Left kidney (tissue), 2 donors: ENCODE results near the gene OPCML. TPM values are rescaled to one million over a fixed set of nuclear protein-coding genes. Genes with fewer than 3 reads are reported as not detected.
A peak's percentile ranks its signal among the peaks of the same experiment; 100 is the strongest.

ENCODE experiments used
- DNase-seq: peaks from one replicate; pipeline ENCODE4 v3.0.0-alpha.2; 2013
- polyA plus RNA-seq: library from polyadenylated mRNA; unstranded; fragments of 120-200 nt; gene quantifications from one replicate; pipeline ENCODE4 v1.2.1, GENCODE V29; 2013; ENCODE audit not compliant: insufficient read length

Gene OPCML
- polyA plus RNA-seq, 1 donor: 13.9 TPM

DNA sequence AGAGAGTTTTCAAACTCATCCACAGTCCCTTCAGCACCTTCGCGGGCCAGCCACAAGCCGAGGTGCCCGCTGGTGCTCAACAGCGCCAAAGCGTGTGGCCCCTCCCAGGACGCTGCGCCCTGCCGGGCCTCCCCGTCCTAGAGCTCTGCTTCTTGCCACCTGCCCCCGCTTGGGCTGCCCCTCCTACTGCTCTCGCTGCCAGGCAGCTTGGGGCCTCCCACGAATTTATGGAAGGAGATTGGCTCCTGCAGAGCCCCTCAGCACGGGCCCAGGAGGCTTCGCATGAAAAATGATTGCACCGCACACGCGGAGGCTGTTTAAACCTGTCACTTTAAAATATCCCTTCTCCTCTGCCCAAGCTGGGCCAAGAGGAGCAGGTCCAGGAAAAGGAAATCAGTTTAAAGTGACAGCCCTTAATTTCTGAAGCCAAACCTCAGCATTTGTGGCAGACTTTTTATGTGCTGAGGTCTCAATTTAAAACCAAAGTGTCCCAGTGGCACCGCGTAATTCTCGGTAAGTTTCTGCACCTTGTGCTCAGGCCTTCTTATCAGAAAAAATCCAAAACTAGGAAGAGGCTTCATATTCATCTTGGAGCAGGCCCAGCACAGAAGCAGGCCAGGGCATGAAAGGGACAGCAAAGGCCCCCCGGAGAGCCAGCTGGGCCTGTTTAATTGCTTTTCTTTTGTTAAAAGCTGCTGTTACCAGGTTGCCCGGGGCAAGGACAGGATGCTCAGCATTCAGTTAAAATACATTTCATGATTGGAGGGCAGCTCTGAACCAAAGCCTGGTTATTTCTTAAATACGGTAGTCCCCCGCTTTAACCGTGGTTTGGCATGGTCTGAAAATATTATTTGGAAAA is 303.6 kb downstream of the OPCML start:
- DNase-seq: peak; percentile 26

DNA sequence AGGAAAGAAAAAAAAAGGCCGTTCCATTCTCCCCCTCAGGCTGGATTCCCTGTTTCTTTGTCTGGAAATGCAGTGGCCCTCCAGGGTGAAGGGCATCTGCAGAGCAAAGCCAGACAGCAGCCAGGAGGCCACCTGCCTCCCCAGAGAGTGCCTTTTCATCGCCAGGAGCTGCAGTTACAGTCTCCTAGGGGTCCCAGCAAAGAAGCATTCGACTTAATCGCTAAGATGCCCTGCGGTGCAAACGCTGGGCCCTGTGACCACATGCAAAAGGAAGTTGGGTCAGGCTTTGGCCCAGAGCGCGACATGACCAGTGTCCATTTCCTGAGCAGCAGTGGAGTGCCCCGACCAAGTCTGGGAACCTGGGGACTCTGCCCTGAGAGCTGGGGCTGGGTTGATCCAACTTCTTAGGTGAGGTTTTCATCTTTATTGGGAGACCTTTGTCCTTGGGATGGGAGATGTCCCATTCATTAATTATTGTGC is 304.6 kb downstream of the OPCML start:
- no peak for DNase-seq

DNA sequence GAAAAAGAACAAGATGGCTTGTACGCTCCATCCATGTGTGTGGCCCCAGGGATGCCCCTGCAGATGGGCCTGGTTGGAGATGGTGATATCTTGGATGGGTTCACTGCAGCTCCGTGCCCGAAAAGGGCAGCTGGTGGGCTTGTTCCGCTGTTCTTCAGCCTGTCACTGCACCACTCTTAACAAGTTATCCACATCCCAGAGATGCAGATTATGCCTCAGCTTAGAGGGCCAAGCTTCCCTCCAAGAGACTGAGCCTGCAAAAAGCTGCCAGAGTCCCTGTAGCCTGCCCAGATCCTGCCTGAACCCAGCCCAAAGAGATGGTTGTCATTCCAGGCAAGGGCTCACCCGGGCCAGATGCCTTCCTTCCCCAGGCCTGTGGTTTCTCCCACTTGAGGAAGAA is 308.0 kb downstream of the OPCML start:
- DNase-seq: no peak

DNA sequence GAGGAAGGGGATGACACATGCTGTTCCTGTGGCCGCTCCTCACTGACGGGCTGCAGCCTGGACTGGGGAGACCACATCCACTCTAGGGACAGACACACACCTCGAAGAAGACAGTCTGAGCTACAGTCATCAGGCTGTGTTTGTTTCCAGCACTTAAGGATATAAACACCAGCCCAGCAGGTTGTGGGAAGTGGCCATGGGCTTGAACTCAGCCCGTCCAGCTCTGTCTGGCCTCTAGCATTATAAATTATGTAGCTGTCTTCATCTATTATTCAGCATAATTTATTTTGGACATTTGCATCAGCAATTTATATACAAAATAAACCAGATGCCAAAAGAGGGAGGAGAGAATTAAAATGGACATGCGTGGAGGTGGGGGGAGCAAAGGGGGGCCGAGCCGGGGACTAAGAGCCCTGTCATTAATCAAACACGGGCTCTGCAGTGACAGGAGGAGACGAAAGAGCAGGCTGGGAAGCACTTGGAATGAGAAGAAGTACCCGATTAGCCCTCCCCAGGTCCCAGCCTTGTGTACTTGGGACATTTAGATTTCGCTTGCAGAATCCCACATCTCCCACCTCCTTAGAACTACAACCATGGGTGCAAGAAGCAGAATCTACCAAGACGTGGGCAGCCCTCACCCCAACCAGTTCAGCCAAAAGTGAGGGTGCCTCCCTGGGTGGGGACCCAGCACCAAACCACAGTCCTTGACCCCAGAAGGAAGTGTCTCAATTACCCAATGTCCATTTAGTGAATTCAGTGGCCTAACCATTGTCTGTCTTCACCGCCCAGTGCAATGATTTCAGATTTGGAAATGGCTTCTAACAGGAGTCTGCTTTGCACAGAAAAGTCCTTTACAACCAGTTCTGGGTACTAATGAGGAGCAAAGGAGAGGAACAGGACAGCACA is 309.6 kb downstream of the OPCML start:
- no peak for DNase-seq

DNA sequence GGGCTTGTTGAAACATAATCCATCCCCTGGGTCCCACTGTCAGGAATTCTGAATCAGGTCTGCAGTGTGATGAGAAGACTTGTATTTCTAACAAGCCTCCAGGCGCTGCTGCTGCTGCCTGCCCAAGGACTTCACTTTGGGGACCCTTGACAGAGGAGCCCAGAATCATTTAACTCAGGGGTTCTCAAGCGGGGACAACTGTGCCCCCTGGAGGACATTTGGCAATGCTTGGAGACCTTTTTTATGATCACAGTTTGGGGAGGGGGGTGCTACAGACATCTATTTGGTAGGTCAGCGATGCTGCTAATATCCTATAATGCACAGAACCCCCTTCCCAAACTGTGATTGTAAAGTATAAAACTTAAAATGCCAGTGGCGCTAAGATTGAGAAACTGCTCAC is 312.8 kb downstream of the OPCML start:
- no peak for DNase-seq

DNA sequence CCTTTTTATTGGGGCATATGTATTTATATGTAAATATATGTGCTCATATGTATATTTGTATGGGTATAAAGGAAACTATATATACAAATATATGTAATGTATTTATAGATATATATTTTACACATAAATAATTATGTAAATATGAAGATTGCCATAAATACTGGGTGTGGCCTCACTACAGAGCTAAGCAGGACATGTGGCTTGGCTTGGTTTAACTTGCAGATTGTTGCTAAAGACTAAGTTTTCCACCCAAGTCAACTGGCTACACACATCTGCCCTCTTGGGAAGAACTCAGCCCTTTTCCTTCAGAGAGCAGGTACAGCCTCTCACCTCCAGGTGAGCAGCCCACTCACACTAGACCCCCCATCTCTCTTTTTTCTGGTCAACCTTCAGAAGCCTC is 315.5 kb downstream of the OPCML start:
- no peak for DNase-seq

DNA sequence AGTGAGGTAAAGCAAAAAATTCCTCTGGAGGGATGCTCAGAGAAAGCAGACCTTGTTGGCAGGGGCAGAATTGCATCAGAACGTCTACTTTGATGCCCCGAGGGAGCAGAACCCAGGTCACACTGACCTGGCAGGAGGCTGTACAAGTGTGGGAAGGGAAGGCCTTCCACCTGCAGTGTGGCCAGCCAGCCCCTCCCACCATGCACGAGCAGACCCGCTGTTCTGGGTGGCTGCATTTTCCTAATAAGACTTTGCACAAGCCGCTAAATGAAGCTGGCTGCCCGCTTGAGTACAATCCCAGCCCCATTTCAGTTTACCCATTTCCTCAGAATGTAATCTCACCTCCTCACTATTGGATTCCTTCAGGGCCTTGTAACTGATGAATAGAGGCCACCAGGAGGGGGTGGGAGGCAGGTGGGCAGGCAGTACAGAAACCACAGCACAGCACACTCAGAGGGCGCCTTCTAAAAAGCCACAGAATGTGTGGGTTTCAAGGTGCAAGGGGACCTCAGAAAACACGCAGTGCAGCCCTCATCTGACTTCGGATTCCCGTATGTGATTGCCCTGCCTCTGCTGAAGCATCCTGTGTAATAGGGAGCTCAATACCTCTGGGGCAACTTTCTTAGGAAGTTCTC is 316.6 kb downstream of the OPCML start:
- DNase-seq: no peak

DNA sequence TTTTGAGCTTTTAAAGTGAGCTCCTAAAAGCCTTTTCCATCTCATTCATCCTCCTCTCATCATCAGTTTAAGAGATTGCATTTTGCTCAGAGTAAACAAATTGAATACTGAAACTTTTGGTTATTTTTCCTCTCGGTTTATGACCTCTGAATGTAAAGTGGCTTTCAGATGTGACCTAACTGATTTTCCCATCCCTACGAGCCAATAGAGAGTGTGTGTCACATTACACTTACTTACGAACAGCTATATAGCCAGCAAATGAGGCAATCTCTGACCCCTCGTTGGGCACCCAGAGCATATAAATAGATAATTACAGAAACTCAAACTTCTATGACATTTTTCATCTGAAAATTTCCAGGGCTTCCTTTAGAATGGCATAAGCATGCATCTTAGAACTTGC is 317.7 kb downstream of the OPCML start:
- DNase-seq: no peak

DNA sequence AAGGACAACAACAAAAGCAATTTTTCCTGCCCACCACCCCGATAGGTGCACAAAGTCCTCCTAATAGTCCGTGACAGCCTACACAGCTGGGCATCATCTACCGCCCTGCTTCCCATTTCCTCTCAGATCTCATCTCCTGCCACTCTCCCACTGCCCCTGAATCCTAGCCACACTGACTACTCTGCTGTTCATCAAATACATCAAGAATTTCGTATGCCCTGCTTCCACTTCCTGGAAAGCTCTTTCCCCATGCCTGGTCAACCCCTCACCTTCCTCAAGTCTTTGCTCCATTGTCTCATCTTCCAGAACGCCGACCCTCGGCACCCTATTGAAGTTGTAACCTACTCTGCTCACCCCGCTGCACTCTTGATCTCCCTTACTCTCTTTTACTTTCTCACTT is 320.1 kb downstream of the OPCML start:
- no peak for DNase-seq

DNA sequence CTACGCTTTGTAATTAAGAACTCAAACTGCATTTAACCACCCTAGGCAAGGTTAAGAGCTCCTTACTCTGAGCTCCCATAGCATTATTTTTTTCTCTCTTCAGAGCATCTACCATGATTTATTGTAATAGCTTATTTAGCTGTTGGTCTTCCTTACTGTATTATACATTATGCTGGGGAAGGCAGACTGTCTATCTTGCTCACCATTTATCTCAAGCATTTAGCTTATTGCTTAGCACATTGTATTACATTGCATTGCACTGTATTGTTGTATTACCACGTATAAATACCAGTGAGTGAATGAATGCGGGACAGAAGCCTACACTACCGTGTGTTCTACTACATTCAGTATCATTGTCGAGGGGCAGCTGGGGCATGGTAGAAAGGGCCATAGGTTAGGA is 324.3 kb downstream of the OPCML start:
- no peak for DNase-seq

DNA sequence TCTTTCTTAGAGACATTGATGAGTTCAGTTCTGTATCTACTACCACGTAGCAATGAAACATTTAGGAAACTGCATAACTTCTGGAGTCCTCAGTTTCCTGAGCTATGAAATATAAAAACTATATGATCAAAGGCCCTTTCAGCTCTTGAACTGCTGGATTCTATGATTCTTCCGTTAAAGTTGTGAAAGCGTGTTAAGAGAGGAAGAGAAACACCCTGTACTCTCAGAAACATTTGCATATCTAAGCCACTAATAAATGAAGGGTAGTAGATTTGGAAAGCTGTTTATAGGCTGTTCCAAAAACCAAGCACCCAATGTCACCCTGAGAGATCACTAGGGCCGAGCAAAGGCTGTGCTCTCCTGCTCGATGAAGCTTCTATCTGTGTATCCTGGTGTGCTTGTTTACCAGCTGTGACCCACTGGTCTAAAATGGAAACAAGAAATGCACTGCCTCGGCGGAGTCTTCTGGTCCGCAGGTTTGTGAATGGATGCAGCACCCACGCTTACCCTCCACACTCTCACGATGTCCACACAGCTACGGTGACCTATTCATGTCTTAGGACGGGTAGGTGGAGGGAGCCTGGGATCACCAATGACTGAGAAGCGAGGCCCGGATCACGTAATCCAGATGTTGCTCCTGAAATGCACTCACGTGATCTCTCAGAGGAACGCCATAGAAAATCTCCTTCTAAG is 325.8 kb downstream of the OPCML start:
- DNase-seq: no peak

DNA sequence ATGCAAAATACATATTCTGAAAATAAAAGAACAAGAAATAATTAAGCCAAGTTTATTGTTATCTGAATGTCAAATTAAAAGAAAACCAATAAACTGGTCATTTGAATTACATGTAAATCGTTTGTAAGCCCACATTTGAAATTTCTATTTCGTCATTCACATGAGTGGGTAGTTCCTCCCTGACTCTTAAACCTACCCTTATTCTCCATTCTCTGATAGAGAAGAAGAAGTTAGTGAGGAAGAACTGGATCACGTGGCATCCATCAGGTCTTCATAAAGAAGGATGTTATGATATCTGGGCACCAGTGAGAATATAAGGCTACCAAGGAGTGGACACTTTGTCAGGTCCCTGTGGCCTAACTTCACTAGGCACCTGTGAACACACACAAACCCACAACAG is 328.1 kb downstream of the OPCML start:
- no peak for DNase-seq

DNA sequence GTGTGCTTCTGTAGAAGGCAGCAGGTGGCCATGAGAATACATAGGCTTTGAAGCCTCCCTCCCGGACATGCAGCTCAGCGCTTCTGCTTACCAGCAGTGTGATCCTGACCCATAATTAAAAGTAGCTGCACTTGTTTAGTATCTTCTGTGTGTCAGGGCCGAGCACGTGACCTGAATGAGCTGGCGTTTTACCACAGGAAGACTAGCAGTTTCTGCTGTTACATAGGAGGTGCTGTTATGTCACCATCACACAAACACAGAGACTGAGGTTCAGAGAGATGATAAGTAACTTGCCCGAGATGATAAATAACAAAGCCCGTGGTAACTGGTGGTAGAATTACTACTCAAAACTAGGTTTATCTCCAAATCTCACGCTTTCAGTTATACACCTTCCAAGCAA is 329.5 kb downstream of the OPCML start:
- DNase-seq: no peak

DNA sequence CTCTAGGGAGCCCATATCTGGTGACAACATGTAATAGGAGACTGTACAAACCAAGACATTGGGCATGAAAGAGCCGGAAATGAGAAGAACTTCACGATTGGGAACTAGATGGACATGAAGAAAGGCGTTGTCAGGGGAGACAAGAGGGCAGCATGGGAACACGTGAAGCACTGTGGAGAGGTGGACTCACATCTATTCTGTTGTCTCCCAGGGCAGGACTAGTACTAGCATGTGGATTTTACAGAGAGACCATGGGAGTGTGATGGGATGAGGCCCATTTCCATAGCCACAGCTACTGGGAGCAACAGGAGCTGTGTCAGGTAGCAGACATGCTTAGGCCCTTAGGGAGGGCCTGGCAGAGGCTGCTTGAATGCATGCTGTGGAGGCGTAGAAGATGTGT is 333.9 kb downstream of the OPCML start:
- DNase-seq: no peak

DNA sequence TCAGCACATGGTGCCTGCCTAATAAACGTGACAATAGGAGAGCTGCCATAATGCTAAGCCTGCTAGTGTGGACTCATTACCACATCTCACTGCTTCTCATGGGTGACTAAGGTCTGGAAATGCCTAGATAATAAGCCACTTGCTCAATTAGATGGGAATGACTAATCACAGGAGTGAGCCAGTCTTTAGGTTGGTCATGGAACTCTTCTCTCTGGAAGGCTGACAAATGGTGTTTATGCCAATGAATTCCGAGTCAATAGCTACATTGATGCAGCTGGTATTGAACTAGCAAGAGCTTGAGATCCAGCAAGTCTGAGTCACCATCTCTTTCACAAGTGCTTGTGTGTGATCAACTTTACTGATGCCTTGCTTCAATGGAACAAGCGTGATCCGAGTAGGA is 334.9 kb downstream of the OPCML start:
- DNase-seq: no peak

DNA sequence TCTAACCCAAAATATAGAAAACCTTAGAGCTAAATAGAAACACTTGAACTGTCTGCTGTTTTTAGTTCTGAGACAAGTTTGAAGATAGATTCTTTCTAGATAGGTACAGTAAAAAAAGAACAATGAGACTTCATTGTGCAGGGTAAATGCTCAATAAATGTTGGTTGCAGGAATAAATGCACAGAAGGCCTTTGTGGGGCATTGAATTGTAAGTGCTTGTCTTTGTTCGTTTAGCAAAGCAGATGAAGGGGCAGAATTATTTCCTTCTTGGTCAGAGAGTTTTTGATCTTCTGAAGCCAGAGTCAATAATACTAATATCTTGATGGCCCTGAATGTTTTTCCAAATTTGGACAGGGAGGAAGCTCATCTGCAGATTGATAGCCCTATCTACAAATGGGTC is 340.4 kb downstream of the OPCML start:
- no peak for DNase-seq

DNA sequence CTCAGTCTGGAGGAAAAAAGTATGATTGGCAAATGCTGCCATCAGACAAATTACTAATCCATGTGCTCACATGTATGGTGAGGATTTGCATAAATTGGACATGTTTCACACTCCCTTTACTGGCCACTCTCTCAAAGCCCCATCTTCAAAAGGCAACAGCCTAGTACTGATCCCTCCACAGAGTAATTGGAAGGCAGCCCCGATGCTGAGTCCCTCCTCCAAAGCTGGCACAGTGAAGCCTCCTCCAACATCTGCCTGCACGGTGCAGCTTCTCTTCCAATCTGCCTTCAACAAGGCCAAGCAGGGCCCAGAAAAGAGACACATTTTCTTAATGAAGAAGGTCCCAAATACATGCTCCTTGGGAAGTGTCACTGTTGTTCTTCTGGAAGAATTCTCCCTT is 350.6 kb downstream of the OPCML start:
- no peak for DNase-seq

DNA sequence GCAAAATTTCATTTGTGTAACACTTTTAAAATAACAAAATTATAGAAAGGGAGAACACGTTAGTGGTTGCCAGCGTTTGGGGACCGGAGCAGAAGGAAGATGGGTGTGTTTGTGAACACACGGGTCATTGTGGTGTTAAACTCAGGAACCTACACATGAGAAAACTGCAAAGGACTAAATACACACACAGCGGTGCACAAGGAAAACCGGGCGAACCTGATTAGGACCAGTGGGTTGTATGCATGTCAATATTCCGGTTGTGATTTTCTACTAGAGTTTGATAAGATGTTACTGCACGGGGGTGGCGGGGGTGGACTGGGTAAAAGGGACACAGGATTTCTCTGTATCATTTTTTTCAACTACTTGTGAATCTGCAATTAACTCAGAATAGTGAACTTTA is 351.2 kb downstream of the OPCML start:
- DNase-seq: no peak

DNA sequence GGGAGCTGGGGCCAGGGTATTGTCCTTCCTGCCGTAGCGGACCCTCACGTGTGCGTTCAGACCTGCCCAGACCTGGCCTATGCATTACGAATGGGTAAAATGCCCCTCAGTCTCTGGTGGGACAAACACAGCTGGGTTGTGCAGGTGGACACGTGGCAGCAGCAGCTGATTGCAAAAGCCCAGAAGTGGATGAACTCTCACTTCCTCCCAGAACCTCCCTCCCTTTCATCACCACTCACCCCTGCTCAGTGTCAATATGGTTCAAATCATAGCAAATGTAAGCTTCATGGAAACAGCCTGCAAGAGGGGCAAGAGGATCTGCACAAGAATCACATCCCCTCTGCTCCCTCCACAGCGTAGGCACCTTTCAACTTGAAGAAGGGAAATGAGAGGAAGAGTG is 352.1 kb downstream of the OPCML start:
- DNase-seq: no peak

DNA sequence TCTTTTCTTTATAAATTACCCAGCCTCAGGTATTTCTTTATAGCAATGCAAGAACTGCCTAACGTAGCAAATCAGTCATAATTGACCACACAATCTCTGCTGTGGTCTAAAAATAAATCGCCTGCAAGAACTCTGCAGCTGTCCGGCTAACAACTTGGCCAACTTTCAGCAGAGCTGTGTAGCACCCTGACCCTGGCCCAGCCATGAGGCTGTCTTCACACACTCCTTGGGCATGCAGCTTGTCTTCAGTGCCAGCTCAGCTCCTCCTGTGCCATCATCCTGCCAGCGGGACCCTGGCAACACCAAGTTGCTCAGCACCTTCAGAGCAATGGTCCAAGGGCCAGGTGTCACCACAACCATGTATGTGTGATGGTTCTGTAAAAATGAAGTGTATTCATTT is 355.6 kb downstream of the OPCML start:
- DNase-seq: no peak

DNA sequence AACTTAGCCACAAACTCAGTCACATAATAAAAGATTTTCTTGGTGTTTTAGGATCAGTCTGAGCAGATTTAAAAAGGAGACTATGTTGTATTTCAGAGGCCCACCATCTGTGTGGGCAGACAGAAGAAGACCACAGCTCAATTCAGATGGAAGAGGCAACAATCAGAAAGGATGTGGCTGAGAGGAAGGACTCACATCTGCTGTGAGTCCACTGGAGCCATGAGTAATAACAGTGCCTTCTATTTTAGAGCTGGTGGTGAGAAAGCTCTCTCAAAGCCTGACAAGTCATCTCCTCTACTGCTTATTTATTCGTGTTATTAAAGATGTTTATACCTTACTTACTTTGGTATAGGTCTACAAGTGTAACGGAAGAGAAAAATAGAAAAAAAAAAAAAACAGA is 357.2 kb downstream of the OPCML start:
- DNase-seq: no peak

DNA sequence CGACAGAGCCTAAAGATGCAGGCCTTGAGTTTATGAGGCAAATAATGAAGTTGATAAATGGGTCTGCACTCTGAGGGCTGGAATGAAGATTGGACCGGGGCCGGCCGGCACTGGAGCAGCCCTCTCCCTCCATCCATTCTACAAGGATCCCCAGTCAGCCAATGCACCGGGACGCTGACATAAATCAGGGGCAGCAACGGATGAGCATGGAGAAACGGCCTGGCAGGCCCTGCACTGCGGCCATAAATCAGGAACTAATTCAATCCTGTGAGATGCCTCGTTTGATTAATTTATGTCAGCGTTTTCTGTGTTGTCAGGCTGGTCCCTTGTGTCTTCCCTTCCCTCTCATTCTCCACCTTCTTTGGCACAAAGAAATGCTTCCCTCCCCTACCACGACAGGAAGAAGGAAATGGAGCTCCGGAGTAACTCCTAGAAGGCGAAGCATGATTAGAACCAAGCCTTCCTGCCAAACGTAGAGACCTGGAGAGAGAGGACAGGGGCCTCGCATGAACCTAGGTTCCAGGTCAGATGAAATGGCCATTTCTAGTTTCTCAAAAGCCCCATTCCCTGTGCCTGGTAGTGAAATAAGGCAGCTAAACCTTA is 358.4 kb downstream of the OPCML start:
- DNase-seq: peak; percentile 24
